Left lobe of liver (tissue), 2 donors: ENCODE results near the gene RPL35A. TPM values are rescaled to one million over a fixed set of nuclear protein-coding genes. Genes with fewer than 3 reads are reported as not detected.
A peak's percentile ranks its signal among the peaks of the same experiment; 100 is the strongest.
"Not testable (repeated sequence)": the region's sequence is repeated elsewhere in the genome, so short reads cannot be mapped to it uniquely, and the experiment has no call there.

Experiments
- ATAC-seq: fragments of 200-7000 bp; cut with Tn5 transposase; one replicate; pipeline ENCODE4 v1.9.1; 2020; ENCODE audit warnings: mild to moderate bottlenecking, moderate library complexity
- DNase-seq: peaks from one replicate; pipeline ENCODE4 v3.0.0-alpha.2; 2020; ENCODE audit warnings: low spot score
- total RNA-seq: library from RNA; stranded (reverse); gene quantifications from one replicate; pipeline ENCODE4 v1.2.1, GENCODE V29; 2021
- donor health status: DM: no; HTN: no; CAD: no; lungs with moderate emphysema.
- donor health status: DM: no; HTN: yes; CAD: no.

RPL35A gene
- 232 TPM for total RNA-seq

DNA sequence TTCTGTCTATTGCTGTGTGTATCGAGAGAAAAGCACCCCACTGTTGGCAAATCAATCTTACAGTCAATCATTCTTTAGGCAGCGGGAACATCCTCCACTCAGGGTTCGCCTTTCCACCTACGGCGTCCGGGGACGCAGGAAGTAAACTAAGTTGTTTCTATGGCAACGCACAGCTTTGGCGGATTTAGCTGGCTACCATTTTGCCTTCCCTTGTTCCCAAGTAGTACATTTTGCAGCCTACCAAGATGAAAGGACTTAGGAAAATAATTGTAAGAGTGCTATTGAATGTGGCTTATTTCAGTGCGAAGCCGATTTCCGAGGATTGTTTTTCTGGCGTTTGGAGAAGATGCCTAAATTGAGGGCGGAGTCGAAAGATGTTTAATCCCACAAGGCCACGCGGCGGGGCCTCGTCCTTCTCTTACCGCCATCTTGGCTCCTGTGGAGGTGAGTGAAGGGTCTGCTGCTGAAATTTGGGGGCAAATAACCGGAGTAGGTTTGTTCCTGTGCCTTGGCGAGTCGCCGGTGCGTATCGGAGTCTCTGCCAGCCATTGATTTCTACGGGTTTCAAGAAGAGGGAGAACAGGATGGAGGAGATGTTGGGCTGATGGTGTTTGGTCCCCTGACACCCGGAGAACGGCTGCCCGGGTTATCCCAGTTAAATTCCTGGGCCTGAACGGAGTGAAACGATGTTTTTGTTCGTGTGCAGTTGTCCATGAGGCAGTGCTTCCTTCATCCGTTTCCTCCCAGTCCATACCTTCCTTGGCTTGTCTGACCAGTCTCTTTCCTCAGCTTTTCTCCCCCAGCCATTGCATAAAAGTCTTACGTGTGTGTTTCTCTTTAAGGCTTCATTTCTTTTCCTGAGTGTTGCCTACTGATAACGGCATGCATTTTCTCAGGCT lies at the start of gene RPL35A:
TSS of gene RPL35A (plus strand) at position 413 of the 899 bp plus-strand sequence. CDS start 778 bp downstream, outside the sequence.
- DNase-seq, result peak; percentile 86
- peak; percentile 95 for ATAC-seq

DNA sequence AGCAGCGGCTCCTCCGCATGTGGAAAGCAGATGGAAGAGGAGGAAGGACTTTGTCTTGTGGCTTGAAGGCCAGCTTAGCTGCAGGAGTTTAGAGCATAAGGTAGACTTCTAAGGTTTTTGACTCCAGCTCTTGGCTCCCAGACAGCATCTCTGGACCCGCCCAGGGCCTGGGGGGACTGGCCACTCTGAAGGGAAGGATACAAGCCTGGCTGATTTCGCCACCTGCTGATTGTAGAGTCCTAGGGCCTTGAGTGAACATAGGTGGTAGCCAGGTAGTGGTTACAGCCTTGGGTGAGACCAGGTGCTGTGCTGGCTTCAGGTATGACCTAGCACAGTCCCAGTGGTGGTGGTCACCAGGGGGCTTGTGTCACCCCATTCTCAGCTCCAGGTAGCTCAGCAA lies 48.4 kb upstream of the RPL35A start:
- ATAC-seq (no peak), DNase-seq (no peak)

DNA sequence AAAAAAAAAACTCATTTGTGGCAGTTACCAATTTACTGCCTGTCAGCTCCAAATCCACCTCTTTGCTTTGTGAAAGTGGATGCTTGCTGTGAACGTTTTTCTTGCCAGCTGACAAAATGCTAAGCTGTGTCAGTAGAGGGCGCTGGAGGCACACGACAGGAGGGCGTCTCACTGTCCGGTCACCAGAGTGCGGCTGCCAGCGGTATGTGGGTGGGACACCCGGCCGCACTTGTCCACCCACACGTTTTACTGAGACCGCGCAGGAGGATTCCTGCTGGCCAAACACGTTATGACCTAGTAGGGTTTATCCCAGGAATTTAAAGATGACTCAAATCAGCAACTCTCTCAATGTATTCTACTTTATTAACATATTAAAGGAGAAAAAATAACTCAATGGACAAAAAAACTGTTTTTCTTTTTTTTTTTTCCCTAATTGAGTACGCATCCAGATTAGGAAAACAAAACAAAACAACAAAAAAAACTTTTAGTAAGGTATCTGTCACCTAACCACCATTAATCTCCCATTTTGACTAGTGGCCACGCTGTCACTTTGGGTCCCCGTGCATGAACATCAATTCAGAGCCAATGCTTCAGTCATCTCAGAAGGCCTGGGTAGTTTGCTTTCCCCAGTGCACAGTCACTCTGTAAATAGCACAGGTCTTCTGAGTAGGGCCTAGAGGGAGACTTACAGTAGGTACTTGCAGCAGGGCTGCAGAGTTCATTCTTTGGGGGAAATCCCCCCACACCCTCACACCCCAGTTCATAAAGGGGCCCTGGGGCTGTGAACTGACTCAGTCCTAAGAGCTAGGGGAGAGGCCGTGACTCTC lies 43.8 kb upstream of the RPL35A start:
- ATAC-seq, result peak; percentile 100
- DNase-seq, result peak; percentile 80

DNA sequence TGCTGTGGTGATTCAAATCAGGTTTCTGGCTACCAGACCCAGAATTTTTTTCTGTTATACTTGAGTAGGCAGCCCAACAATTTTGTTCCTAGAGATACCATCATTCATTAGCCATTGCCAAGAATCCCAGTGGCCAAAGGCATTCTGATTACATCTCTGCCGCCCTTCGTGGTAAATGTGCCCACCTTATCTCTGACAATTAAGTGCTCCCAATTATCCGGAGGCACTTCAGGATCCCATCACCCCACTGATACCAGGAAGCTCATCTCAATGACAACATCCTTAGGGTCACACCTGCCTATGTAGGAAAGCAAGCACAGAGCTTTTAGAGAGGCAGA lies 43.2 kb upstream of the RPL35A start:
- no peak for ATAC-seq
- no peak for DNase-seq

DNA sequence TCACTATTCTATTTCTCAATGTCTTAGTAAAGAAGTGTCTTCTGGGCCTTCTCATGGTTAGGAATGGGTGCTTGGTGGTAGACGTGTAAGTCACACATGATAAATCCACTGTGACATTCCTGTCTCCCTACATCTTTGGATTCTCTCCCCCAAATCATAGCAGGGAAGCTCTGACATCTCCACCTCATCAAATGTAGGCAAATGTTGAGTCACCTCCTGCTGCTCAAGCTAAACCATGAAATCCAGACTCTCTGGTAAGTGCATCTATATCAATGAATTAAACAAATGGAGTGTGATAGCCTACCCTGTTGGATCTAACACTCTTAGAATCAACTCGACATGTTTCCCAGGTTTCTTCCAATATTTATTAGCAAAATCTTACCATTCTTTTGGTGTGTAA lies 42.8 kb upstream of the RPL35A start:
- DNase-seq (no peak), ATAC-seq (no peak)

DNA sequence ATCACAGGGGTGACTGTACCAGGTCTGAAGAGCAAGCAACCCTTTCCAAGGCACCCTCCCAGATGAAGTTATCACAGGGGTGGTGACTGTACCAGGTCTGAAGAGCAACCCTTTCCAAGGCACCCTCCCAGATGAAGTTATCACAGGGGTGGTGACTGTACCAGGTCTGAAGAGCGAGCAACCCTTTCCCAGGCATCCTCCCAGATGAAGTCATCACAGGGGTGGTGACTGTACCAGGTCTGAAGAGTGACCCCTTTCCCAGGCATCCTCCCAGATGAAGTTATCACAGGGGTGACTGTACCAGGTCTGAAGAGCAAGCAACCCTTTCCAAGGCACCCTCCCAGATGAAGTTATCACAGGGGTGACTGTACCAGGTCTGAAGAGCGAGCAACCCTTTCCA lies 41.4 kb upstream of the RPL35A start:
- not testable (repeated sequence) for ATAC-seq, DNase-seq

DNA sequence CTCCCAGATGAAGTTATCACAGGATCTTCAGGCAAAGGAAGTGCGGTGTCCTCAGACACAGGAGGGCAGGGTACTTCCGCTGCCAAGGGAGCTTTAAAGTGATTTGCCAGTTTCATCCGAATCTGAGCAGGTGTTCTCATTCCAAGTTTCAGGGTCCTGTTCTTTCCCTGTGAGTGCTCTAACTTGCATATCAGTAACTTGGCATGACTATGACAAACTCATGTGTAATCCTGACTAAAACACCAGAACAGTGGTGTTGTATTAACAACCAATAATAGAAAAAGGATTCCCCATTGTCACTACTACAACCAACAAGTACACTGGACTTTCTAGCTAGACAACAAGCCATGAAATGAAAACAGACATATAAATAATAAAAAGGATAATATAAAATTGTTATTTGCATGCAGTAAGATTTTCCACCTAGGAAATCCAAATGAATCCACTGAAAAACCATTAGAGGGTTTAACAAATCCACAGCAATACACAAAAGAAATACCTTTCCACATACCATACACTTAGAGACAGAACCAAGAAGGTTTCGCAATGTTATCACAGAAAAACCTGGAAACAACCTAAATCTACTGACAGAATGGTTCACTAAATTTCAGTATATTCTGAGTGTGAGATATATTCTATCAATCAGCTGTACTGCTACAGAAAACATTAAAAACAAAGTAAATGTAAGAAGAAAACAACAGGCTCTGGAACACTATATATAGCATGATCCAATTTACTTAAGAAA lies 40.9 kb upstream of the RPL35A start:
- ATAC-seq (no peak), DNase-seq (no peak)

DNA sequence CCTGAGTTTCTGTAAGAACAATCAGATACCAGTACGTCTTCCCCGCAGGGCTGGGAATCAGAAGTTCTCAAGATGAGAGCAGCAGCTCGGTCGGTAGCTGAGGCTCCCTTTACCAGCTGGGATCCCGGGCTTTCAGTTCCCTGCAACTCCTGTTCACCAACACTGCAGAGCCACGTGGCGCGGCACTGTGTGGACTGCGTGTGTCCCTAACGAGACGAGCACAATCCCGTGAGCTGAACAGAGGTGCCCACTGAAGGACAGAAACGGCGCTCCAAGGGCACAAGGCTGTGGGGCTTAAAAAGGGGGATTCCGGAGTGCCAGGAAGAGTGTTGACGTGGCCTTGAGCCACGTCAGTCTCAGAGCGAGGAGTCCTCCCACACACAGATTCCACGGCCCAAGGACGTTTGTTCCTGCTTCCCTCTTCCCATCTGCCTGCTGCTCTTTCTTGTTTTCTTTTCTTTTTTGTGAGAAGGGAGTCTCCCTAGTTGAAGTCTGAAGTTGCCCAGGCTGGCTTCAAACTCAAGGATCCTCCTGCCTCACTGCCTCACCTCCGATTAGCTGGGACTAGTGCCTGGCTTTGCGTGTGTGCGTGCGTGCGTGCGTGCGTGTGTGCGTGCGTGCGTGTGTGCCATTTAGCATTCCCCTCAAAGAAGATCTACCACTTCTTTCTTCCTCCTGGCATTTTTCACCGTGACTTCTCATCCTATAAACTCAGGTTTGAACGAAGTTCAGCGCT lies 37.1 kb upstream of the RPL35A start:
- ATAC-seq (no peak), DNase-seq (no peak)

DNA sequence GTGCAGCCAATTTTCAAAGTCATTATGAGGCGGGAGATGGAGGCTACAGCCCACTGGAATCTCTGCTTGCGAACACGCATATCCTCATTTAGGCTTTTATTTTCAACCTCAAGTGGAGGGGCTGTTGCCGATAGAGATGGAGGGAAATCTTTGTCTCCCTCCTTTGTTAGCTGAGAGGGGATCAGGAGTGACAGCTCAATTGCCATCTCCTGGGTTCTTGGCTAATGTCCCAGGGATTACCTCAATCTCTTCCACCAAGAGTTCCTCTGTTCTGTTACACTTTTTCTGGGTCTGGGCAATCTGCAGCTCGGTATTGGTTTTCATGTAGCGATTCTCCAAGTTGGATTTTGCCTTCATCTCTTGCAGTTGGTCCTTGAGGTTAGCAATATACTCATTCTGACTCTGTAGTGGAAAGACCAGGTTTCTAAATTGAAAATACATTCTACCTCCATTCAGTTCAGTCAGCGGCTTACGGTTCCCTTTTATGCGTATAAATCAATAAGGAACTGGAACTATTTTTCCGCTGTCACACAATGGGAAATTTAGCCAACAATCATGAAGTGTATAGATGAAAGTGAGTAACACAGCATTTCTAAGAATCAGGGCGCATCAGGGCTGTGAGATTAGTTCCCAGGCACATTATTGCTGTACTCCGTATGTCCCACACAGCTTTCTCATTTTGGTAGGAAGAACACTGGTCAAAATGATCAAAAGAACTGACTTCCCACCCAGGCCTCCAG lies 36.2 kb upstream of the RPL35A start:
- DNase-seq (no peak), ATAC-seq (no peak)

DNA sequence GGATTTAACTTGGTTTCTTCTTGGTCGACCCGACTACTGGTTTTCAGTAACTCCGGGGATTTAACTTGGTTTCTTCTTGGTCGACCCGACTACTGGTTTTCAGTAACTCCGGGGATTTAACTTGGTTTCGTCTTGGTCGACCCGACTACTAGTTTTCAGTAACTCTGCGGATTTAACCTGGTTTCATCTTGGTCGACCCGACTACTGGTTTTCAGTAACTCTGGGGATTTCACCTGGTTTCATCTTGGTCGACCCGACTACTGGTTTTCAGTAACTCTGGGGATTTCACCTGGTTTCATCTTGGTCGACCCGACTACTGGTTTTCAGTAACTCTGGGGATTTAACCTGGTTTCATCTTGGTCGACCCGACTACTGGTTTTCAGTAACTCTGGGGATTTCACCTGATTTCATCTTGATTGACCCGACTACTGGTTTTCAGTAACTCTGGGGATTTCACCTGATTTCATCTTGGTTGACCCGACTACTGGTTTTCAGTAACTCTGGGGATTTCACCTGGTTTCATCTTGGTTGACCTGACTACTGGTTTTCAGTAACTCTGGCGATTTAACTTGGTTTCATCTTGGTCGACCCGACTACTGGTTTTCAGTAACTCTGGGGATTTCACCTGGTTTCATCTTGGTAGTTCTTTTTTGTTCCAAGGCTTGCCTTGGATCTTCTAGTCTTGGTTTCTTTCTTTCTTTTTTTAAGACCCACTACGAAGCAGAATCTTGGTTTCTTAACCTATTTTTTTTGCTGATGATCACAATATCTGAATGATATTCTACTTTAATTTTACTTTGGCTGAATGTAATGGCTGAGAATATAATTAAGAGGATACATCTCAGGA lies 28.3 kb upstream of the RPL35A start:
- DNase-seq, ATAC-seq: not testable (repeated sequence)

DNA sequence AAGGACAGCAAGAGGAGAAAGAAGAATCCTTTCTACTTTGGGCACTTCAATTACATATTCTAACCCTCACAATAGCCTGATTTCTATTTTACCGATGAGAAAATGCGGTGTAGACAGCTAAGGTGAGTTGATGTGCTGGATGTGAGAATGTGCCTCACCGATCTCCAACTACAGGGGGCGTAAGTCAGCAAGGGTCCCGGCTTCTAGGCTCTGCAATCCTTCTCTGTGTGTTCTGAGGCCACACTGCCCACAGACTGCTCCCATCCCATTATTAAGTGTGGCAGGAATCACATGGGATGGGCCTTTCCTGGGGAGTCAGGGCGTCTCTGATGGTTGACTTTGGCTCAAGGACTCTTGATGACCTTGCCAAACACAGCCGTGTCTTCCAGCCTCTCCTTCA lies 23.6 kb upstream of the RPL35A start:
- ATAC-seq (no peak), DNase-seq (no peak)

DNA sequence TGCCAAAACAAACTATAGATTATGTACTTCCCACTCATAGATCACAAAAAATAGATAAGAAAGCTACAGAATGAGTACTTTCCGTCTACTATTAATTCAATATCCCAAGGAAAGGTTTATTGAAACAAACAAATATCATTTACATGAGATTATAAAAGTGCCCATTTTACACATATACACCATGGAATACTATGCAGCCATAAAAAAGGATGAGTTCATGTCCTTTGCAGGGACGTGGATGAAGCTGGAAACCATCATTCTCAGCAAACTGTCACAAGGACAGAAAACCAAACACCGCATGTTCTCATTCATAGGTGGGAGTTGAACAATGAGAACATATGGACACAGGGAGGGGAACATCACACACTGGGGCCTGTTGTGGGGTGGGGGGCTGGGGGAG lies 22.4 kb upstream of the RPL35A start:
- DNase-seq, ATAC-seq: not testable (repeated sequence)

DNA sequence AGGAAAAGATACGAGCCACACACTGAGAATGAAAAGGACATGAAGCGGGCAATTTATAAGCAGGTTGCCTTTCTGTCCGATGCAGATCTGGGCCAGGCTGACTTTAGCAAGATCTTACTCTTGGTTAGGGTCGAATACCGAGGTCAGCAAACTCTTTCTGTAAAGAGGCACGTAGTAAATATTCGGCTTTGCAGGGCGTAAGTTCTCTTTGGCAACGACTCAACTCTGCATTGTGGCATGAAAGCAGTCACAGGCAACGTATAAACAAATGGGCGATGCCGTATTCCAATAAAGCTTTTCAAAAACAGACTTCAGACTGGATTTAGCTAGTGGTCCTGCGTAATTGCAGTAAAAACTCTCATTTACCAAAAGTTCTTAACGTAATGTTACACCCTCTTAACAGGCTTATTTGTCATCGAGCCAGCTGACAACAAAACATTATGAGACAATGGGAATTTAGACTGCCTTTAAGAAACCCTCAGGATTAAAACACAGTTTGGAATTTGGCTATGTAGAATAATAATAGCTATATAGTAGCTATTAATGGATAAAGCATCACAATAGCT lies 13.1 kb upstream of the RPL35A start:
- no peak for ATAC-seq

DNA sequence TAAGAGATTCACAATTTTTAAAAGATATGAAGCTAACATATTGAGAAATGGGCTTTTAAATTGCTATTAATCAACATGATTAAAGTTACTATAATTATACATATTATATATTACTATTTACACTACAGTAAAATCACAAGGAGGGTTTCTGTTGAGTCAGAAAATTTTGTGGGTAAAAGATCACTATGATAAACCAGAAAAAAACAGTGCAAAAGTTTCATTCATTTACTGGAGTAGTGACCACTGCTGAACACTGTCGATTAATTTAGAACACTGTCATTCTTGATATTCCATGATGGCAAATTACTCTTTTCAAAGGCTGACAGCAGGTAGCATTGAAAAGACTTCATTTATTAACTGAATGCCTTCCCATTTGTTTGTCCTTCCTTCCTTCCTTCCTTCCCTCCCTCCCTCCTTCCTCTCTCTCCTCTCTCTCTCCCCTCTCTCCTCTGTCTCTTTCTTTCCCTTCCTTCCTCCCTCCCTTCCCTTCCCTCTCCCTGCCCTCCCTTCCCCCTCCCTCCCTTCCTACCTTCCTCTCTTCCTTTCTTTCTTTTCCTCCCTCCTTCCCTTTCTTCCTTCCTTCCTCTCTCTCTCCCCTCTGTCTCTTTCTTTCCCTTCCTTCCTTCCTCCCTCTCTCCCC lies 9.1 kb upstream of the RPL35A start:
- ATAC-seq, result no peak
- DNase-seq, result no peak

More for the DNA sequence above, 13.1 kb upstream of the RPL35A start:
- no peak for DNase-seq

DNA sequence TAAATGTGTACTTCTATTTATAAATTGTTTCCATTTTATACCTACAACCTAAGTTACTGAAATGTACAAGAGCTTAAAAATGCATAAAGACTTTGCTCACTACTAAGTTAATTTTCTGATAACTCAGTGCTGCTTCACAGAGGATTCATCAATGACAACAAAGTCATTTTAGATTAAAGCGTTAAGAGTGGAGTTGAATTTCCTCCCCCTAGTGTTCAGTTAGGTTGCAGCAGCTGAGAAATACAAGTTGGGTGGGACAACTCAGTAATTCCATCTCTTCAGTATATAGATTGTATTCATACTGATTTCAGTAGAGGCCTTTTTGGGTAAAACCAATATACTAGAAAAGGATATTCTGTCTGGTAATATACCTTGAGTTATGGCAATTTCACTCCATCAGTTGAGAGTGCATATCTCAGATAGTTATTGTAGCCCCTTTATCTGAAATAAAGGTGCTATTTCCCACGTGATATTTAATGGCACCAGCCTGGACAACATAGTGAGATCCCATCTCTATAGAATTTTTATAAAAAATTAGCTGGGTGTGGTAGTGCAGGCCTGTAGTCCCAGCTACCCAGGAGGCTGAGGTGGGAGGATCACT lies 6.9 kb upstream of the RPL35A start:
- ATAC-seq (peak; percentile 85), DNase-seq (no peak)

DNA sequence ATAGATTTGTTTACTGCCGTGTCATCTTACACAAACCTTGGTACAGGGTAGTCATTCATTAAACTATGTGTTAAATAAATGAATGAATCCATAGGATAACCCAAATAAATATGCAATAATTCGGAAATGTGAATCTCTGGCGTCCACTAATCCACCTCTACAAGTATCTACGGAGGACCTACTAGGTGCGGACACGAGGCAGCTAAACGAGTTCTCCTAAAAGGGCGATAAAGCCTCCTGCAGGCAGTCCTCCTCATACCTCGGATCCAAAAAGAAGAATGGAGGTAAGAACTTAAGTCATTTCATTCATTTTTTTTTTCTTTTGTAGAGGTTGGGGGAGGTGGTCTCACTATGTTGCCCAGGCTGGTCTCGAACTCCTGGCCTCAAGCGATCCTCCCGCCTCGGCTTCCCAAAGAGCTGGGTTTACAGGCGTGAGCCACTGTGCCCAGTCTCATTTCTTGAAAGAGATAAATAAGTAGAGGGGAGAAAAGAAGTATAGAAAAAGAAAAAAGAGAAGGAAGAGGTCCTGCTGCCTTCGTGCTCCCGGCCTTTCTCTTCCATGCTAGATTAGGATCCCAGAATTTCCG lies 706 bp upstream of the RPL35A start:
- DNase-seq, result no peak
- ATAC-seq, result no peak

DNA sequence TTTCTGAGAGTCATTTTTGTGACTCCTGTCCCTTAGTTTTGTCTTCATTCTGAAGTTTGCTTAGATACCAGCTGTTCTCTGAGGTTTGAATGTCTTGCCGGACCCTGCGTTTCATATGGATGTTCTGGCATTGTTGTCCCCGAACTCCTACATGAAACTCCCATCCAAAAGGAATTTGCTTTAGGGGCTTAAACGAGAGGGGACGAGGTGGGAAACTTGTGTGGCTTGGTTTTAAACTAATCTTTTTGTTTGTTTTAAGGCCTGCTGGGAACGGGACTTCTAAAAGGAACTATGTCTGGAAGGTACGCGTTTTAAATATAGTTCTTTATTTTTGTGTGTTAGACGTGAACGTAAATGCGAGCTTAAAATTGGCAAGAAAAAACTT lies 679 bp downstream of the RPL35A start:
- ATAC-seq, result no peak
- no peak for DNase-seq
